Adrenal gland (tissue), 5 donors: ENCODE measurements around the gene ZMIZ2.

ENCODE experiments used
- CTCF ChIP-seq, 6 experiments: fragments of 450-650 bp in 4 of 6; fragments of 200-600 bp in 2 of 6; sonication (generic) in 1 of 6; IDR thresholded peaks; 1 replicate in 5 of 6; 2 replicates in 1 of 6; pipeline versions ENCODE4 v1.5.1 to v1.8.0; 2016 to 2021; ENCODE audit warnings: antibody characterized with exemption in 6 of 6, mild to moderate bottlenecking in 2 of 6, moderate library complexity in 1 of 6
- POLR2A ChIP-seq, 2 donors: fragments of 450-650 bp; IDR thresholded peaks; one replicate each; pipeline ENCODE4 v1.6.1; 2017; ENCODE audit warnings: antibody characterized with exemption in 2 of 2, mild to moderate bottlenecking in 2 of 2, moderate library complexity in 1 of 2
- donor health status: DM: no; HTN: no; CAD: no.

DNA sequence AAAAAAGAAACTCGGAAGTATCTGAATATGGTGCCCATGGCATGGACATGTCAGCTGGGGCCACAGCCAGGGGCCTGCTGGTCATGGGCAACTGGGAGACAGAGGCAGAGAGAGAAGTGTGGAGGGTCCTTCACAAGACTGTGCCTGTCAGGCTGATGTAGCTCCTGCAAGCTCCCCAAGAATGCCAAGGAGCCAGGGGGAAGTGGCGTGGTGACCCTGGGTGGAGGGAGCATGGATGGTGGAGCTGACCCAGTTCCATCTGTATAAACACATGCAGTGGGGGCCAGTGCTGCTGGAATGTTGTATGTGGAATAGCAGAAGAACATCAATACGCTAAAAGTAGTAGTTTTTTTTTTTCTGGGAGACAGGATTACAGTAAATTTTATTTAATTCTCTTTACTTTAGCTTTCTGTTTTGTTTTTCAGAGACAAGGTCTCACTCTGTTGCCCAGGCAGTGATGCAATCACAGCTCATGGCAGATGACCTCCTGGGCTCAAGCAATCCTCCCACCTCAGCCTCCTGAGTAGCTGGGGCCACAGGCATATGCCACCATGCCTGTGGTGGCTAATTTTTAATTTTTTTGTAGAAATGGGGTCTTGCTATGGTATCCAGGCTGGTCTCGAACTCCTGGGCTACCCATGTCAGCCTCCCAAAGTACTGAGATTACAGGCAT is 10.5 kb upstream of the ZMIZ2 start:
- TF ChIP-seq POLR2A (IDR thresholded peaks at IDR 0.05) (no peak), CTCF (IDR thresholded peaks at IDR 0.05) (no peak)
